ENCODE results near the gene USP6NL.

USP6NL gene

GRCh38 chr10:11588873-11589574, 22.4 kb downstream of the USP6NL start:
- no peak for DNase-seq

- DNase-seq: no peak
Measured at GRCh38 chr10:11587722-11588259, 23.7 kb downstream of the USP6NL start.

GRCh38 chr10:11586170-11586569, 25.3 kb downstream of the USP6NL start:
- no peak for DNase-seq

GRCh38 chr10:11581213-11581612, 30.2 kb downstream of the USP6NL start:
- no peak for DNase-seq

- no peak for DNase-seq
Measured at GRCh38 chr10:11579885-11580284, 31.6 kb downstream of the USP6NL start.

- DNase-seq: no peak
Measured at GRCh38 chr10:11578802-11579255, 32.6 kb downstream of the USP6NL start.

- no peak for DNase-seq
Measured at GRCh38 chr10:11576092-11576809, 35.2 kb downstream of the USP6NL start.

- no peak for DNase-seq
Measured at GRCh38 chr10:11573497-11573896, 38.0 kb downstream of the USP6NL start.

GRCh38 chr10:11570751-11571150, 40.7 kb downstream of the USP6NL start:
- no peak for DNase-seq

- DNase-seq: no peak
Measured at GRCh38 chr10:11569471-11569870, 42.0 kb downstream of the USP6NL start.

GRCh38 chr10:11568578-11568977, 42.9 kb downstream of the USP6NL start:
- no peak for DNase-seq

- no peak for DNase-seq
Measured at GRCh38 chr10:11564741-11565140, 46.7 kb downstream of the USP6NL start.

GRCh38 chr10:11563936-11564335, 47.5 kb downstream of the USP6NL start:
- no peak for DNase-seq

- no peak for DNase-seq
Measured at GRCh38 chr10:11562888-11563287, 48.6 kb downstream of the USP6NL start.

- DNase-seq: no peak
Measured at GRCh38 chr10:11560076-11560709, 51.3 kb downstream of the USP6NL start.

GRCh38 chr10:11557967-11558366, 53.5 kb downstream of the USP6NL start:
- no peak for DNase-seq

- no peak for DNase-seq
Measured at GRCh38 chr10:11557513-11557912, 53.9 kb downstream of the USP6NL start.

GRCh38 chr10:11555556-11555955, 55.9 kb downstream of the USP6NL start:
- no peak for DNase-seq

- DNase-seq: no peak
Measured at GRCh38 chr10:11553773-11554381, 57.6 kb downstream of the USP6NL start.

GRCh38 chr10:11551916-11552602, 59.4 kb downstream of the USP6NL start:
- no peak for DNase-seq

- DNase-seq: no peak
Measured at GRCh38 chr10:11551104-11551503, 60.3 kb downstream of the USP6NL start.

GRCh38 chr10:11548768-11549099, 62.7 kb downstream of the USP6NL start:
- DNase-seq: no peak
